Left ventricle myocardium inferior (tissue), 1 donor: Measurements from ENCODE around the gene HDX. TPM values are rescaled to one million over a fixed set of nuclear protein-coding genes. Genes with fewer than 3 reads are reported as not detected.

Experiments
- DNase-seq: peaks from one replicate; pipeline ENCODE4 v3.0.0-alpha.2; 2020
- H3K27ac ChIP-seq: fragments of 200-600 bp; replicated peaks from 2 replicates; pipeline ENCODE4 v1.8.0; 2021
- H3K27me3 ChIP-seq: fragments of 200-600 bp; 2 replicates; pipeline ENCODE4 v1.8.0; 2021; ENCODE audit warnings: low read depth
- H3K36me3 ChIP-seq: fragments of 200-600 bp; 2 replicates; pipeline ENCODE4 v1.8.0; 2021
- H3K4me1 ChIP-seq: fragments of 200-600 bp; 2 replicates; pipeline ENCODE4 v1.8.0; 2021
- H3K4me3 ChIP-seq: fragments of 200-600 bp; 2 replicates; pipeline ENCODE4 v1.8.0; 2021; ENCODE audit warnings: mild to moderate bottlenecking, moderate library complexity
- H3K9me3 ChIP-seq: fragments of 200-600 bp; replicated peaks from 2 replicates; pipeline ENCODE4 v1.8.0; 2021
- intact Hi-C: fragments of 100-400 bp; cut with micrococcal nuclease; formaldehyde crosslinking; loops from one replicate; pipeline ENCODE4 v1.11.0; 2022
- total RNA-seq: library from RNA; stranded (reverse); fragmentation: NEBNext Ultra II Directional; extraction: Animal tissue kit (Norgen Biotek cat#: 25700); gene quantifications from one replicate; pipeline ENCODE4 v1.2.1, GENCODE V29; 2021
- TF ChIP-seq, protein P1 (sequence below): fragments of 200-600 bp; IDR thresholded peaks from 2 replicates; pipeline ENCODE4 v1.8.0; 2021; ENCODE audit warnings: antibody characterized with exemption, mild to moderate bottlenecking, borderline replicate concordance
- donor health status: DM: no; HTN: yes; CAD: no; lungs with severe emphysema.

HDX gene
- total RNA-seq, 1 donor from 2014 or later, result 2.0 TPM

DNA sequence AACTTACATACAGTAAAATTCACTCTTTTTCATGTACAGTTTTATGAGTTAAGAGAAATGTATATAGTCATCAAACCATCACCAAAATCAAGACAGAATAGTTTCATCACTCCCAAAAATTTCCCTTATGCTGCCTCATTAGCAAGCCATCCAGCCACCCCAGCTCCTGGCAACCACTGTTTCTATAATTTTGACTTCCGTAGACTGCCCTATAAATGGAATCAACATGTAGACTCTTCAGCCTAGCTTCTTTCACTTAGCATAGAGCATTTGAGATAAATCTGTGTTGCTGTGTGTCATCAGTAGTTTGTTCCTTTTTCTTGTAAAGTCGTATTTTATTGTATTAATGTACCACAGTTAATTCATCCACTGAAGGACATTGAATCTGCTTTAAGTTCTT is 23.2 kb downstream of the HDX start:
- intact Hi-C loops, result no loop called here
- Histone ChIP-seq H3K27me3 (no peaks in the 10 kb centered on the region), H3K9me3 (peaks cover 18% of the 10 kb centered on the region), H3K4me1 (no peaks in the 10 kb centered on the region), H3K36me3 (no peaks in the 10 kb centered on the region), H3K27ac (no peak overlapping the region), H3K4me3 (no peak overlapping the region)
- TF ChIP-seq, protein P1, sequence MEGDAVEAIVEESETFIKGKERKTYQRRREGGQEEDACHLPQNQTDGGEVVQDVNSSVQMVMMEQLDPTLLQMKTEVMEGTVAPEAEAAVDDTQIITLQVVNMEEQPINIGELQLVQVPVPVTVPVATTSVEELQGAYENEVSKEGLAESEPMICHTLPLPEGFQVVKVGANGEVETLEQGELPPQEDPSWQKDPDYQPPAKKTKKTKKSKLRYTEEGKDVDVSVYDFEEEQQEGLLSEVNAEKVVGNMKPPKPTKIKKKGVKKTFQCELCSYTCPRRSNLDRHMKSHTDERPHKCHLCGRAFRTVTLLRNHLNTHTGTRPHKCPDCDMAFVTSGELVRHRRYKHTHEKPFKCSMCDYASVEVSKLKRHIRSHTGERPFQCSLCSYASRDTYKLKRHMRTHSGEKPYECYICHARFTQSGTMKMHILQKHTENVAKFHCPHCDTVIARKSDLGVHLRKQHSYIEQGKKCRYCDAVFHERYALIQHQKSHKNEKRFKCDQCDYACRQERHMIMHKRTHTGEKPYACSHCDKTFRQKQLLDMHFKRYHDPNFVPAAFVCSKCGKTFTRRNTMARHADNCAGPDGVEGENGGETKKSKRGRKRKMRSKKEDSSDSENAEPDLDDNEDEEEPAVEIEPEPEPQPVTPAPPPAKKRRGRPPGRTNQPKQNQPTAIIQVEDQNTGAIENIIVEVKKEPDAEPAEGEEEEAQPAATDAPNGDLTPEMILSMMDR, result no peak
- no peak for DNase-seq

DNA sequence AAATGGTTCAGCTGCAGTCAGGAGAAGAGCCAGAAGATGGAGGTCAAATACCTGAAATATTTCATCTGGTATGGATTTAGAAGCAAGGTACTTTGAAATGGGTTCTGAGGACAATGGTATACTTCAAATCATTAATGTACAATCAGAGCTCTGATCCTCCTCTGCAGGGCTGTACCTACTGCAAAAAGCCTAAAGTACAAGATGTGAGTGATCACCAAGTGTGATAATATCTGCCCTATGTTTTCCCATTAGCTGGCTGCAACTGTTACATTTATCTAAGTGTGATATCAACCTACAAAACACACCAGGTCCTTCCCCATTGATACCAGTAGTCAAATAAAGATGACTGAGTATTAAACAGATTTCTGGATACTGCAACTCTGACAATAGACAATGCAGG is 25.1 kb downstream of the HDX start:
- TF ChIP-seq, protein P1, result no peak
- H3K4me3 ChIP-seq, result no peak overlapping the region
- H3K27me3 ChIP-seq, result no peaks in the 10 kb centered on the region
- H3K27ac ChIP-seq, result no peak overlapping the region
- intact Hi-C loops, result no loop called here
- no peaks in the 10 kb centered on the region for H3K4me1 ChIP-seq
- H3K9me3 ChIP-seq, result peaks cover 14% of the 10 kb centered on the region
- DNase-seq, result no peak
- no peaks in the 10 kb centered on the region for H3K36me3 ChIP-seq

DNA sequence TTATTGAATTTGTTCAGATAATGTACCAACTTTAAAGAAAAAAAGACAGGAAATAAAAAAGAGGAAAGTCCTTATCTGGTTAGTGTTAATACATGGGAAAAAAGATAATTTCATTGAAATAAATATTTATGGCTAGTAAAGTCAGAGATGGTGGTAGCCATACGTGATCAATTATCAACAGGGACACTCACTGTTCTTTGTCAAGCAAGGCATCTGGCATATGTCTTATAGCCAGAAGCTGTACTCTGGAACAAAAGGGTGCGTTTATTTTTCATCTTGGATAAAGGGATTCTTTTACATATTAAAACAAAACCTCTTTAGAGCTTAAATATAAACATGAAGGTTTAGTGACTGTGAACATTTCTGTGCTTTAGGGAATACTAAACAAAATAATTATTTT is 26.7 kb downstream of the HDX start:
- intact Hi-C loops, result no loop called here
- H3K4me1 ChIP-seq, result no peaks in the 10 kb centered on the region
- no peak for DNase-seq
- H3K9me3 ChIP-seq, result no peaks in the 10 kb centered on the region
- TF ChIP-seq, protein P1, result no peak
- no peaks in the 10 kb centered on the region for H3K27me3 ChIP-seq
- H3K4me3 ChIP-seq, result no peak overlapping the region
- H3K36me3 ChIP-seq, result no peaks in the 10 kb centered on the region
- no peak overlapping the region for H3K27ac ChIP-seq

DNA sequence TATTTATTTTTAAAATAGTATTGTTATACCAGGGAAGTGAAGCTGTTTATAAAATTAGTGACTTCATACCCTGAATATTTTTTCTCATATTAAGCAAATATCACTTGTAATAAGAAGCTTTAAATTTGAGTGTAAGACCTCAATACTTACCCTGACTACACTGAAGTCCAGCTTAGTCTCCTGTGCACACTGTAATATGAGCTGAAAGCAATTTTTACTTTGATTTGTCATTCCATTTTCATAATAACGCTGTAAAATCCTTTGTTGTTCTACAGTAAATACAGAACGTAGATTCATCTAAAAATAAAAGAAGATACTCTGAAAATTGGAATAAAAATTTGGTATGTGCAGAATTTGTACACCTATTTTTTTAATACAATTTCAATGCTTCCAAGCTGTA is 27.2 kb downstream of the HDX start:
- H3K27ac ChIP-seq, result no peak overlapping the region
- H3K4me1 ChIP-seq, result no peaks in the 10 kb centered on the region
- no peaks in the 10 kb centered on the region for H3K36me3 ChIP-seq
- TF ChIP-seq, protein P1, result no peak
- H3K4me3 ChIP-seq, result no peak overlapping the region
- intact Hi-C loops, result no loop called here
- no peak for DNase-seq
- H3K27me3 ChIP-seq, result no peaks in the 10 kb centered on the region
- no peaks in the 10 kb centered on the region for H3K9me3 ChIP-seq

DNA sequence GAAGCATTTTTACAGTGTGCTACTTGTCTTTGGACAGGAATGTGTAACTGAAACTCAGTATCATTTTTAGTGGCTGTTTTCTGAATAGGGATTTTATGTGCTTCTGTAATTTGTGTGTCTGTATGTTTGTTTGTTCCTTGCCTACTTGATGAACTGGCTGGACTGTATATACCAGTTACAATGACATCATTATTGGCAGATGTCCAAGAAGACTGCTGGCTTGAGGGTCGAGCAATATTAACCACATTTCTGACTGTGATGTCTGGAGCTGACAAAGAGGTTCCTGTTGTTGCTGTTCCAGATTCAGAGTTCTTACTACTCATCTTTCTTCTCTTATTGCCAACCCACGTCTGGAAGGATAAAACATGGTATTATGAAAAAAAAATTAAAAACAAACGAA is 33.0 kb downstream of the HDX start:
- no peak for DNase-seq
- intact Hi-C loops, result no loop called here

More for the DNA sequence above, 33.0 kb downstream of the HDX start:
- TF ChIP-seq, protein P1, result no peak
- no peaks in the 10 kb centered on the region for H3K4me1 ChIP-seq
- peaks cover 3% of the 10 kb centered on the region for H3K36me3 ChIP-seq
- H3K27ac ChIP-seq, result no peak overlapping the region
- H3K27me3 ChIP-seq, result no peaks in the 10 kb centered on the region
- peaks cover 7% of the 10 kb centered on the region for H3K9me3 ChIP-seq
- H3K4me3 ChIP-seq, result no peak overlapping the region
